H9 (cell line): ENCODE data around the gene KAZN. TPM values are rescaled to one million over a fixed set of nuclear protein-coding genes. Genes with fewer than 3 reads are reported as not detected.

Source experiments
- DNase-seq: peaks from one replicate; pipeline ENCODE4 v3.0.0-alpha.2; 2017
- H2AFZ ChIP-seq: one replicate; pipeline ENCODE4 v1.6.1; 2013; ENCODE audit warnings: mild to moderate bottlenecking, low read length, control low read depth, moderate library complexity
- H2AK5ac ChIP-seq: 2 replicates; pipeline ENCODE4 v1.6.1; 2013; ENCODE audit warnings: low read length, control low read depth, mixed read lengths; ENCODE audit not compliant: insufficient read length
- H2BK120ac ChIP-seq: one replicate; pipeline ENCODE4 v1.6.1; 2013; ENCODE audit warnings: low read depth, mild to moderate bottlenecking, low read length, control low read depth, inconsistent platforms; ENCODE audit not compliant: poor library complexity, severe bottlenecking
- H2BK12ac ChIP-seq: 2 replicates; pipeline ENCODE4 v1.6.1; 2013; ENCODE audit warnings: low read length, control low read depth, mixed read lengths, low read depth; ENCODE audit not compliant: insufficient read length
- H2BK15ac ChIP-seq: 2 replicates; pipeline ENCODE4 v1.6.1; 2013; ENCODE audit warnings: low read depth, low read length, control low read depth
- H2BK20ac ChIP-seq: one replicate; pipeline ENCODE4 v1.6.1; 2013; ENCODE audit warnings: low read depth, mild to moderate bottlenecking, low read length, control low read depth, inconsistent platforms; ENCODE audit not compliant: poor library complexity, severe bottlenecking
- H2BK5ac ChIP-seq: 2 replicates; pipeline ENCODE4 v1.6.1; 2013; ENCODE audit warnings: low read length, control low read depth, mixed read lengths; ENCODE audit not compliant: insufficient read length
- H3K14ac ChIP-seq: 2 replicates; pipeline ENCODE4 v1.6.1; 2013; ENCODE audit warnings: low read length, control low read depth; ENCODE audit not compliant: insufficient read depth
- H3K18ac ChIP-seq: 2 replicates; pipeline ENCODE4 v1.6.1; 2013; ENCODE audit warnings: low read depth, mild to moderate bottlenecking, mixed read lengths, low read length, control low read depth; ENCODE audit not compliant: insufficient read length
- H3K23ac ChIP-seq: 2 replicates; pipeline ENCODE4 v1.6.1; 2013; ENCODE audit warnings: low read length, control low read depth, mixed read lengths, low read depth; ENCODE audit not compliant: insufficient read length
- H3K23me2 ChIP-seq: 2 replicates; pipeline ENCODE4 v1.6.1; 2013; ENCODE audit warnings: low read depth, mild to moderate bottlenecking, mixed read lengths, low read length, control low read depth; ENCODE audit not compliant: insufficient read length, poor library complexity, severe bottlenecking
- H3K27ac ChIP-seq: 2 replicates; pipeline ENCODE4 v1.5.1; 2013; ENCODE audit warnings: low read length, control low read depth, mixed read lengths, low read depth; ENCODE audit not compliant: insufficient read length
- H3K27me3 ChIP-seq: 2 replicates; pipeline ENCODE4 v1.6.1; 2013; ENCODE audit warnings: low read length, control low read depth, inconsistent platforms; ENCODE audit not compliant: insufficient read depth
- H3K4ac ChIP-seq: 2 replicates; pipeline ENCODE4 v1.6.1; 2013; ENCODE audit warnings: low read depth, mild to moderate bottlenecking, control low read depth, inconsistent platforms, low read length, moderate library complexity
- H3K4me1 ChIP-seq: 2 replicates; pipeline ENCODE4 v1.6.1; 2013; ENCODE audit warnings: low read length, control low read depth, inconsistent platforms; ENCODE audit not compliant: insufficient read depth
- H3K4me2 ChIP-seq: 2 replicates; pipeline ENCODE4 v1.6.1; 2013; ENCODE audit warnings: low read length, control low read depth, mixed read lengths; ENCODE audit not compliant: insufficient read length, insufficient read depth
- H3K56ac ChIP-seq: 2 replicates; pipeline ENCODE4 v1.6.1; 2013; ENCODE audit warnings: low read depth, mild to moderate bottlenecking, mixed read lengths, low read length, control low read depth; ENCODE audit not compliant: insufficient read length
- H3K79me1 ChIP-seq: 2 replicates; pipeline ENCODE4 v1.6.1; 2013; ENCODE audit warnings: low read depth, mild to moderate bottlenecking, moderate library complexity, low read length, control low read depth, inconsistent platforms; ENCODE audit not compliant: insufficient read depth, poor library complexity, severe bottlenecking
- H3K79me2 ChIP-seq: 2 replicates; pipeline ENCODE4 v1.6.1; 2013; ENCODE audit warnings: low read length, control low read depth, inconsistent platforms; ENCODE audit not compliant: insufficient read depth
- H3K9ac ChIP-seq: 2 replicates; pipeline ENCODE4 v1.6.1; 2013; ENCODE audit warnings: low read length, control low read depth, mixed read lengths; ENCODE audit not compliant: insufficient read length; ENCODE audit errors: extremely low read depth
- H3K9me3 ChIP-seq: one replicate; pipeline ENCODE4 v1.6.1; 2013; ENCODE audit warnings: low read depth, low read length, inconsistent platforms; ENCODE audit not compliant: control insufficient read depth
- H3T11ph ChIP-seq: one replicate; pipeline ENCODE4 v1.6.1; 2013; ENCODE audit warnings: mild to moderate bottlenecking, low read length, control low read depth, inconsistent platforms
- H4K20me1 ChIP-seq: one replicate; pipeline ENCODE4 v1.6.1; 2013; ENCODE audit not compliant: control insufficient read depth, insufficient read length, insufficient read depth
- H4K5ac ChIP-seq: 2 replicates; pipeline ENCODE4 v1.6.1; 2013; ENCODE audit warnings: low read depth, mild to moderate bottlenecking, mixed read lengths, low read length, control low read depth; ENCODE audit not compliant: insufficient read length
- H4K8ac ChIP-seq: replicated peaks from 2 replicates; pipeline ENCODE4 v1.6.1; 2013; ENCODE audit warnings: low read length, control low read depth, mixed read lengths, low read depth; ENCODE audit not compliant: insufficient read length
- H4K91ac ChIP-seq: 2 replicates; pipeline ENCODE4 v1.6.1; 2013; ENCODE audit warnings: low read depth, mild to moderate bottlenecking, moderate library complexity, mixed read lengths, low read length, control low read depth; ENCODE audit not compliant: insufficient read length
- H3K27ac Mint-ChIP-seq, 3 experiments: 2 replicates in 2 of 3; 3 replicates in 1 of 3; pipeline ENCODE4 v1.8.0; 2020 to 2021; ENCODE audit warnings: mixed read lengths in 3 of 3, mild to moderate bottlenecking in 1 of 3, moderate library complexity in 1 of 3
- H3K27me3 Mint-ChIP-seq: 2 replicates; pipeline ENCODE4 v1.8.0; 2021; ENCODE audit warnings: low read depth, mild to moderate bottlenecking, moderate library complexity, mixed read lengths
- H3K36me3 Mint-ChIP-seq, 3 experiments: 2 replicates in 2 of 3; 3 replicates in 1 of 3; pipeline ENCODE4 v1.8.0; 2020 to 2021; ENCODE audit warnings: low read depth in 3 of 3, mixed read lengths in 3 of 3; ENCODE audit not compliant: insufficient read depth in 1 of 3
- H3K4me1 Mint-ChIP-seq, 2 experiments: 2 replicates each; pipeline ENCODE4 v1.8.0; 2020; ENCODE audit warnings: mixed read lengths in 2 of 2
- H3K4me3 Mint-ChIP-seq, 2 experiments: 2 replicates in 1 of 2; 3 replicates in 1 of 2; pipeline ENCODE4 v1.8.0; 2020 to 2021; ENCODE audit warnings: mild to moderate bottlenecking in 2 of 2, mixed read lengths in 2 of 2, moderate library complexity in 1 of 2
- H3K9me3 Mint-ChIP-seq, 2 experiments: 2 replicates in 1 of 2; 3 replicates in 1 of 2; pipeline ENCODE4 v1.8.0; 2020; ENCODE audit warnings: mild to moderate bottlenecking in 2 of 2, mixed read lengths in 2 of 2, moderate library complexity in 1 of 2
- WGBS: extraction: QIAGEN DNeasy Blood & Tissue Kit; methylation state at CpG from one replicate; pipeline ENCODE4 v1.1.7; 2013; ENCODE audit warnings: missing lambda C conversion rate, low lambda C conversion rate, mixed read lengths; ENCODE audit not compliant: insufficient read length; ENCODE audit errors: extremely low coverage; 5-methylcytosine and 5-hydroxymethylcytosine counted together
- total RNA-seq: library from RNA; stranded (reverse); gene quantifications from 2 replicates; pipeline ENCODE4 v1.2.1, GENCODE V29; 2021
- TF ChIP-seq, protein P1 (sequence below): fragments of 200-600 bp; sonication (generic); conservative IDR thresholded peaks from 3 replicates; pipeline ENCODE4 v1.8.0; 2021; ENCODE audit warnings: antibody characterized with exemption, mild to moderate bottlenecking

The KAZN gene
- total RNA-seq, 1 experiment from 2014 or later: 7.6 TPM

DNA sequence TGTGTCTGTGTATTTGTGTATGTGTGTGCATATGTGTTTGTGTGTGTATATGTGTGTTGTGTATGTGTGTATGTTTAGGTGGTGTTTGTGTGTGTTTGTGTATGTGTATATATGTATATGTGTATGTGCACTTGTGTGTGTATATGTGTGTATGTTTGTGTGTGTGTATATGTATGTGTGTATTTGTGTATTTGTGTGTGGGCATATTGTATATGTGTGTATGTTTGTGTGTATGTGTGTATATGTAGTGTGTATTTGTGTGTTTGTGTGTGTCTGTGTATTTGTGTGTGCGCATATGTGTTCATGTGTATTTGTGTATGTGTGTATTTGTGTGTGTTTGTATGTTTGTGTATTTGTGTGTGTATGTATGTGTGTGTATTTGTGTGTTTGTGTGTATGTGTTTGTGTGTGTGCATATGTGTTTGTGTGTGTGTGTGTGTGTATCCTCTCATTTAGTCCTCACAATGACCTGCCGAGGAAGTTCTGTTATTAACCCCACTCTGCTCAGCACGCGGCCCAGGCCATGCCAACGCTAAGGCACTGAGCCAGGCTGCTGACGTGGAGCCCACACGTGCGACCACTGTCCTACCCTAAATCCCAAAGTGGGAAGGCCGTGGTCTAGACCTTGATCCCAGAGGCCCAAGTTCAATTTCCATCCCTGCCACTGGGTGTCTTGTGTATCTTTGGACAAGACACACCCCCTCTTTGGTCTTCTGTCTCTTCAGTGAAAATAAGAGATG lies 511.8 kb downstream of the KAZN start:
- H4K8ac ChIP-seq: no peak overlapping the region
- H3T11ph ChIP-seq: no peak overlapping the region
- no peaks in the 10 kb centered on the region; a peak in 1 of 5 replicates for H3K9me3 Mint-ChIP-seq

More for the DNA sequence above, 511.8 kb downstream of the KAZN start:
- H3K4me1 ChIP-seq: peaks cover 9% of the 10 kb centered on the region; the same call in 1 of the 2 replicates
- no peak overlapping the region for H2BK5ac ChIP-seq
- Mint-ChIP-seq H3K4me1 (peaks cover 36 to 41% of the 10 kb centered on the region in 2 experiments), H3K36me3 (no peaks in the 10 kb centered on the region), H3K27me3 (peaks cover 8% of the 10 kb centered on the region), H3K27ac (no peak overlapping the region), H3K4me3 (no peak overlapping the region)
- no peaks in the 10 kb centered on the region for H3K23me2 ChIP-seq
- no peak overlapping the region for H2AFZ ChIP-seq
- H2AK5ac ChIP-seq: no peak overlapping the region
- no peak overlapping the region for H3K23ac ChIP-seq
- WGBS: no CpG with 5 or more reads among the region's 9 CpGs
- no peak overlapping the region for H3K56ac ChIP-seq
- H3K4ac ChIP-seq: no peak overlapping the region
- H3K9ac ChIP-seq: no peak overlapping the region
- H3K79me2 ChIP-seq: no peaks in the 10 kb centered on the region
- H3K79me1 ChIP-seq: no peaks in the 10 kb centered on the region
- DNase-seq: no peak
- no peak overlapping the region for H2BK12ac ChIP-seq
- H3K27me3 ChIP-seq: no peaks in the 10 kb centered on the region
- no peak overlapping the region for H3K18ac ChIP-seq
- H4K20me1 ChIP-seq: no peaks in the 10 kb centered on the region
- H4K91ac ChIP-seq: no peak overlapping the region
- no peak overlapping the region for H4K5ac ChIP-seq
- no peak overlapping the region for H3K14ac ChIP-seq
- no peak overlapping the region for H3K27ac ChIP-seq
- TF ChIP-seq, protein P1, sequence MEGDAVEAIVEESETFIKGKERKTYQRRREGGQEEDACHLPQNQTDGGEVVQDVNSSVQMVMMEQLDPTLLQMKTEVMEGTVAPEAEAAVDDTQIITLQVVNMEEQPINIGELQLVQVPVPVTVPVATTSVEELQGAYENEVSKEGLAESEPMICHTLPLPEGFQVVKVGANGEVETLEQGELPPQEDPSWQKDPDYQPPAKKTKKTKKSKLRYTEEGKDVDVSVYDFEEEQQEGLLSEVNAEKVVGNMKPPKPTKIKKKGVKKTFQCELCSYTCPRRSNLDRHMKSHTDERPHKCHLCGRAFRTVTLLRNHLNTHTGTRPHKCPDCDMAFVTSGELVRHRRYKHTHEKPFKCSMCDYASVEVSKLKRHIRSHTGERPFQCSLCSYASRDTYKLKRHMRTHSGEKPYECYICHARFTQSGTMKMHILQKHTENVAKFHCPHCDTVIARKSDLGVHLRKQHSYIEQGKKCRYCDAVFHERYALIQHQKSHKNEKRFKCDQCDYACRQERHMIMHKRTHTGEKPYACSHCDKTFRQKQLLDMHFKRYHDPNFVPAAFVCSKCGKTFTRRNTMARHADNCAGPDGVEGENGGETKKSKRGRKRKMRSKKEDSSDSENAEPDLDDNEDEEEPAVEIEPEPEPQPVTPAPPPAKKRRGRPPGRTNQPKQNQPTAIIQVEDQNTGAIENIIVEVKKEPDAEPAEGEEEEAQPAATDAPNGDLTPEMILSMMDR: no peak
- H2BK120ac ChIP-seq: no peak overlapping the region
- H3K9me3 ChIP-seq: no peaks in the 10 kb centered on the region
- no peak overlapping the region for H3K4me2 ChIP-seq
- H2BK20ac ChIP-seq: no peak overlapping the region
- no peak overlapping the region for H2BK15ac ChIP-seq
